ENCODE results near the gene FBN3.
"Not testable (repeated sequence)": the region's sequence is repeated elsewhere in the genome, so short reads cannot be mapped to it uniquely, and the experiment has no call there.

The FBN3 gene

GRCh38 chr19:8115805-8116396, 33.5 kb downstream of the FBN3 start:
- DNase-seq = no peak

- DNase-seq = no peak
Observed at GRCh38 chr19:8113017-8113416, 36.4 kb downstream of the FBN3 start.

GRCh38 chr19:8111376-8111775, 38.0 kb downstream of the FBN3 start:
- no peak for DNase-seq

GRCh38 chr19:8110931-8111330, 38.5 kb downstream of the FBN3 start:
- no peak for DNase-seq

GRCh38 chr19:8109890-8110662, 39.3 kb downstream of the FBN3 start:
- no peak for DNase-seq

GRCh38 chr19:8109455-8109854, 39.9 kb downstream of the FBN3 start:
- no peak for DNase-seq

GRCh38 chr19:8108560-8109445, 40.6 kb downstream of the FBN3 start:
- DNase-seq = no peak

- DNase-seq = no peak
Observed at GRCh38 chr19:8107301-8107903, 42.0 kb downstream of the FBN3 start.

- DNase-seq = no peak
Observed at GRCh38 chr19:8105471-8105870, 43.9 kb downstream of the FBN3 start.

- DNase-seq = not testable (repeated sequence)
Observed at GRCh38 chr19:8101910-8102309, 47.5 kb downstream of the FBN3 start.

- DNase-seq = no peak
Observed at GRCh38 chr19:8101311-8101710, 48.1 kb downstream of the FBN3 start.

- no peak for DNase-seq
Observed at GRCh38 chr19:8097681-8098567, 51.5 kb downstream of the FBN3 start.

GRCh38 chr19:8097198-8097597, 52.2 kb downstream of the FBN3 start:
- DNase-seq = no peak

- DNase-seq = no peak
Observed at GRCh38 chr19:8096071-8096470, 53.3 kb downstream of the FBN3 start.

- no peak for DNase-seq
Observed at GRCh38 chr19:8095354-8095886, 54.0 kb downstream of the FBN3 start.

- DNase-seq = no peak
Observed at GRCh38 chr19:8094336-8094735, 55.1 kb downstream of the FBN3 start.

GRCh38 chr19:8093740-8094139, 55.7 kb downstream of the FBN3 start:
- DNase-seq = no peak

- no peak for DNase-seq
Observed at GRCh38 chr19:8090950-8091349, 58.4 kb downstream of the FBN3 start.

- DNase-seq = no peak
Observed at GRCh38 chr19:8089664-8090601, 59.5 kb downstream of the FBN3 start.

GRCh38 chr19:8088752-8089663, 60.4 kb downstream of the FBN3 start:
- no peak for DNase-seq
